Measurements from ENCODE around the gene GIPC1. TPM values are rescaled to one million over a fixed set of nuclear protein-coding genes. Genes with fewer than 3 reads are reported as not detected.

Gene GIPC1
- total and polyA plus RNA-seq, 9 of the 15 experiments (the other 6 are each of a cell fraction or from before 2014, with no cell fraction given): 0.49 to 54.7 (median 24.8) TPM

DNA sequence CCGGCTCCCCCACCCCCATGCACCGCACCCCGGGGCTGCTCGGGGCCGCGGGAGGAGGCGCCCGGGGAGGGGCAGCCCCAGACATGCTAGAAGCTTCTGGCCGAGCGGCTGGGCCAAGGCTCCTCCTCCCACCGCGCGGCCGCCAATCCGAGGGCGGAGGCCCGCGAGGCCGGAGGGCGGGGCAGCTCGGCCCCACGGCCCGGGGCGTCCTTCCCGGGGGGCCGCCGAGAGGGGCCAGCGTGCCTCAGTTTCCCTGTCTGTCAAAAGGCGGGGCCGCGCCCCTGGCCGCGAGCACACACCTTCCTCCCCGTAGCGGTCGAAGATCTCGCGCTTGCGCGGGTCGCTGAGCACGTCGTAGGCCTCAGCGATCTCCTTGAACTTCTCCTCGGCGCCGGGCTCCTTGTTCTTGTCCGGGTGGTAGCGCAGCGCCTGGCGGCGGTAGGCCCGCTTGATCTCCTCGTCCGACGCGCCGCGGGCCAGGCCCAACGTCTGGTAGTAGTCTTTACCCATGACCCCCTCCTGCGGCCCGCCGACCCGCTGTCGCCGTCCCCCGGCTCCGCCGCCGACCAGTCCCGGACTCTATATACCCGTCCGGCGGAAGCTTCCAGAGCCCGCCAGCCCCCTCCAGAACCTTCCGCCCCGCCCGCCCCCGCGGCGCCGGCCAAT lies 22.0 kb upstream of the GIPC1 start, which contains the start of gene DNAJB1 (continued):
- TF ChIP-seq ZBTB43 (CRISPR knock-in tag; IDR thresholded peaks at IDR 0.05) (no peak), HDAC3 (IDR thresholded peaks at IDR 0.05; ENCODE audit: borderline replicate concordance, partially characterized antibody) (no peak), ZBTB17 (CRISPR knock-in tag; IDR thresholded peaks at IDR 0.05) (peak; percentile 64; the same call in 1 of the 2 replicates), SRSF3 (IDR thresholded peaks at IDR 0.05; ENCODE audit: insufficient read depth, low read length) (no peak), ETV6 (IDR thresholded peaks at IDR 0.05; ENCODE audit: borderline replicate concordance in 1 of 2, low read depth in 2 of 2, low read length in 1 of 2) (no peak), ETV6 (CRISPR knock-in tag; IDR thresholded peaks at IDR 0.05; ENCODE audit: borderline replicate concordance) (no peak), SPI1 (IDR thresholded peaks at IDR 0.05; ENCODE audit: borderline replicate concordance, low read depth, low read length) (no peak), ZNF583 (CRISPR knock-in tag; IDR thresholded peaks at IDR 0.05) (no peak), CBX5 (IDR thresholded peaks at IDR 0.05; ENCODE audit: borderline replicate concordance, low read depth) (no peak), MLX (CRISPR knock-in tag; conservative IDR thresholded peaks at IDR 0.05) (no peak; a peak in 1 of 4 replicates), ELF1 (tag; IDR thresholded peaks at IDR 0.05) (no peak; the same call in 1 of the 2 replicates), NELFE (IDR thresholded peaks at IDR 0.05; ENCODE audit: insufficient read depth, insufficient read length) (peak; percentile 67), ZNF253 (CRISPR knock-in tag; conservative IDR thresholded peaks at IDR 0.05) (no peak), ZNF695 (CRISPR knock-in tag; IDR thresholded peaks at IDR 0.05) (no peak), IRF2 (CRISPR knock-in tag; IDR thresholded peaks at IDR 0.05) (no peak; the same call in 1 of the 2 replicates)
- TF ChIP-seq, protein P1, sequence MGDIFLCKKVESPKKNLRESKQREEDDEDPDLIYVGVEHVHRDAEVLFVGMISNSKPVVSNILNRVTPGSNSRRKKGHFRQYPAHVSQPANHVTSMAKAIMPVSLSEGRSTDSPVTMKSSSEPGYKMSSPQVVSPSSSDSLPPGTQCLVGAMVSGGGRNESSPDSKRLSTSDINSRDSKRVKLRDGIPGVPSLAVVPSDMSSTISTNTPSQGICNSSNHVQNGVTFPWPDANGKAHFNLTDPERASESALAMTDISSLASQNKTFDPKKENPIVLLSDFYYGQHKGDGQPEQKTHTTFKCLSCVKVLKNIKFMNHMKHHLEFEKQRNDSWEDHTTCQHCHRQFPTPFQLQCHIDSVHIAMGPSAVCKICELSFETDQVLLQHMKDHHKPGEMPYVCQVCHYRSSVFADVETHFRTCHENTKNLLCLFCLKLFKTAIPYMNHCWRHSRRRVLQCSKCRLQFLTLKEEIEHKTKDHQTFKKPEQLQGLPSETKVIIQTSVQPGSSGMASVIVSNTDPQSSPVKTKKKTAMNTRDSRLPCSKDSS (IDR thresholded peaks at IDR 0.05; ENCODE audit: low read depth, partially characterized antibody): no peak
- TF ChIP-seq, protein P2, sequence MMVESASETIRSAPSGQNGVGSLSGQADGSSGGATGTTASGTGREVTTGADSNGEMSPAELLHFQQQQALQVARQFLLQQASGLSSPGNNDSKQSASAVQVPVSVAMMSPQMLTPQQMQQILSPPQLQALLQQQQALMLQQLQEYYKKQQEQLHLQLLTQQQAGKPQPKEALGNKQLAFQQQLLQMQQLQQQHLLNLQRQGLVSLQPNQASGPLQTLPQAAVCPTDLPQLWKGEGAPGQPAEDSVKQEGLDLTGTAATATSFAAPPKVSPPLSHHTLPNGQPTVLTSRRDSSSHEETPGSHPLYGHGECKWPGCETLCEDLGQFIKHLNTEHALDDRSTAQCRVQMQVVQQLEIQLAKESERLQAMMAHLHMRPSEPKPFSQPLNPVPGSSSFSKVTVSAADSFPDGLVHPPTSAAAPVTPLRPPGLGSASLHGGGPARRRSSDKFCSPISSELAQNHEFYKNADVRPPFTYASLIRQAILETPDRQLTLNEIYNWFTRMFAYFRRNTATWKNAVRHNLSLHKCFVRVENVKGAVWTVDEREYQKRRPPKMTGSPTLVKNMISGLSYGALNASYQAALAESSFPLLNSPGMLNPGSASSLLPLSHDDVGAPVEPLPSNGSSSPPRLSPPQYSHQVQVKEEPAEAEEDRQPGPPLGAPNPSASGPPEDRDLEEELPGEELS (CRISPR knock-in tag; IDR thresholded peaks at IDR 0.05; ENCODE audit: borderline replicate concordance): peak; percentile 21; the same call in 1 of the 2 replicates
- TF ChIP-seq, protein P3, sequence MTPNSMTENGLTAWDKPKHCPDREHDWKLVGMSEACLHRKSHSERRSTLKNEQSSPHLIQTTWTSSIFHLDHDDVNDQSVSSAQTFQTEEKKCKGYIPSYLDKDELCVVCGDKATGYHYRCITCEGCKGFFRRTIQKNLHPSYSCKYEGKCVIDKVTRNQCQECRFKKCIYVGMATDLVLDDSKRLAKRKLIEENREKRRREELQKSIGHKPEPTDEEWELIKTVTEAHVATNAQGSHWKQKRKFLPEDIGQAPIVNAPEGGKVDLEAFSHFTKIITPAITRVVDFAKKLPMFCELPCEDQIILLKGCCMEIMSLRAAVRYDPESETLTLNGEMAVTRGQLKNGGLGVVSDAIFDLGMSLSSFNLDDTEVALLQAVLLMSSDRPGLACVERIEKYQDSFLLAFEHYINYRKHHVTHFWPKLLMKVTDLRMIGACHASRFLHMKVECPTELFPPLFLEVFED (CRISPR knock-in tag; conservative IDR thresholded peaks at IDR 0.05): no peak

All from K562 (cell line).